ENCODE data around the gene PLLP.

Gene PLLP

DNA sequence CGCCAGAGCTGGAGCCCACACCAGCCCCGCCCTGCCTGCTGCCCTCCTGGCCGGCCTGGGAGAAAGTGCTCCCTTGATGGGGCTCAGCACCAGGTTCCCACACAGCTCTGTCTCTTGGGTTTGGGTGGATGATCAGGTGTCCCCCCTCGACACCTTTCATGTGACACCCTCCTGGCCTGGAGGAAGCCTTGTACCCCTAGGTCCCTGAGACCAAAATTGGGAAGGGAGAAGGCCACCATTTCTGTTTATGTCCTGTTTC is 19.4 kb upstream of the PLLP start:
- in situ Hi-C loops (cut with MboI; ENCODE audit: low sequenced_read_pairs) = loop anchor here (5.0 to 10.0 kb wide), 2 partner anchors 113 to 211 kb away; no protein-coding TSS in a partner anchor

DNA sequence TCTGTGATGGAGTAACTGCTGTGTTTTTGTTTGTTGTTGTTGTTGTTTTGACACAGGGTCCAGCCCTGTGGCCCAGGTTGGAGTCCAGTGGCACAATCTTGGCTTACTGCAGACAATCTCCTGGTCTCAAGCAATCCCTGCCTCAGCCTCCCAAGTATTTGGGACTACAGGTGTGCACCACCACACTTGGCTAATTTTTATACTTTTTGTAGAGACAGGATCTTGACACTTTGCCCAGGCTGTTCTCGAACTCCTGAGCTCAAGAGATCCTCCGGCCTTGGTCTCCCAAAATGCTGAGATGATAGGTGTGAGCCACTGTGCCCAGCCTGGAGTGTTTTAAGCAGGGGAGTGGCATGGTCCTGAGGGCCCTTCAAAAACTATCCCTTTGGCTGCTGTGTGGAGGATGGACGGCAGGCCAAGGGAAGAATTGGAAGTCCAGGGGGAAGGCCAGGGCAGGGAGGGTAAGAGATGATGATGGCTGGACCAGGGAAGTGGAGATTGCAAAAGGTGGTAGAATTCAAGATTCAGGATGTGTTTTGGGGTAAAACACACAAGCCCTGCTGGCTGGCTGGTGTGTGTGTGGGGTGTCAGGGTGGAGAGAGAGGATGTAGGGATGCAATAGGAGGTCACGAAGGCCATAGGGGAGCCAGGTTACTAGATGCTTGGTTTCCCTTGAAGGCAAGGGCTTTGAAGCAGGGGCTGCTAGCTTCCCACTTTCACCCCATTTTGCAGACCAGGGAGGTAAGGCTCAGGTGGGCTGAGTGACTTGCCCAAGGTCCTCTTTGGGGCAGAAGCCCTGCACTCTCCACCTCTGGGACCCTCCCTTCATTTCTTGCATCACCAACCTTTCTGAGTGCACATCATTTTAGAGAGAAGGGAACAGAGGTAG is 18.8 kb upstream of the PLLP start:
- in situ Hi-C loops (cut with MboI; ENCODE audit: low sequenced_read_pairs) = loop anchor here (5.0 to 10.0 kb wide), 2 partner anchors 114 to 212 kb away; no protein-coding TSS in a partner anchor

DNA sequence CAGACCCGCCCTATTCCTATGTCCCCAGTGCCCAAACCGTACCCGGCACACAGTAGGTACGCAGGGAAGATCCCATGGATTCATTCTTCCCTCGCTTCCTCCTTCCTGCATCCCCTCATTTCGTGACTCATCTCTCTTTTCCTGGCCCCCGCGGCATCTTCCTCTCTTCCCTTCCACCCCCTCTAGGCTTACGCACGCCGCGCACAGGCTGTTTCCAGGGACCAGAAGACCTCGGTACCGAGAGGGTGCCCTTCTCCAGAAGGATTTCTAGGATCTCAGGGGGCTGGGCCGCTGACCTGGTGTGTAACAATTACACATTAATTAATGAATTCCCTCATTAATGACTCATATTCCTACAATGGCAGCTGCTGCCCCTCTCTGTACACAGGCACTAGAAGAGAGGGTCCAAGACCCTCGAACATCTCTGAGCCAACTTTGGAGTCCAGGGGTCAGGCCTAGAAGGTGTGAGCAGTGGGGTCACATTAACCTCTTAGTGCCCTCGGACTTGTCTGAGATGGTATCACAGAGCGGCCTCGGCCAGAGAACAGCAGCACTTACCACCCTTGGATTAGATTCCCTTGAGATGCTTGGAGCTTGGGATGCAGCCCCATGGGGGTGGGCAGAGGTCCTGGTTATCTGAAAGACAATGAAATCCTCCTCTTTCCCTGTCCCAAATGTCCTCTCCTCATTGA is 16.8 kb upstream of the PLLP start:
- in situ Hi-C loops (cut with MboI; ENCODE audit: low sequenced_read_pairs) = loop anchor here (5.0 to 10.0 kb wide), 2 partner anchors 116 to 214 kb away; no protein-coding TSS in a partner anchor

DNA sequence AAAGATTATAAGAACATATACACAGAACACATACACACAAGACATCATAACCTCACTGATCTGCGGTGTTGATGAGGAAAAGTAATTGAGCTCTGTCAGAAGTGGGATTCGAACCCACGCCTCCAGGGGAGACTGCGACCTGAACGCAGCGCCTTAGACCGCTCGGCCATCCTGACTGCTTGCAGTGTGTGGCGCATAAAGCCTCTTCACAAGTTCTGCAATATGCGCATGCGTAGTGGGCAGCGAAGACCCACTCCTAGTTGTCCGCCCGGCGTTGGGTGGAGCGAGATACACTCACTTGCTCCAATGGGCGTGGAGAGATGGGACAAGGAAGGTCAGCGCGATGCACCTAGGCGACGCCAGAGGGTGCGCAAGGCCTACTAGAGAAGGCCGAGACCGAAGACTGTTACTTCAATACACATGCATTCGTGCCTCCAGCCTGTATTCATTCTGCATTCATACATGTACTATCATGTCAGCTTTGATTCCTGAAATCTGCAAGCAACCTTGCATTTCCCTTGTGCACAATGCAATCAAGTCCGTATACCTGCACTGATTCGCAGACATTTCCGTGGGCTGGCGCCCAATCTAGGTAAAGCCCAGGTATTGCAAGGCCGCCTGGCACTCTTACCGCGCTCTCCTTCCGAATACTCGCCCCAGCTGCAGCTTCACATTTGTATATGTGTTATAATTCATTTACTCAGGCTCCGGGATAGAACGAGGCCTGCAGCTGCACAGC is 16.1 kb upstream of the PLLP start:
- in situ Hi-C loops (cut with MboI; ENCODE audit: low sequenced_read_pairs) = loop anchor here (5.0 to 10.0 kb wide), 2 partner anchors 117 to 214 kb away; no protein-coding TSS in a partner anchor

DNA sequence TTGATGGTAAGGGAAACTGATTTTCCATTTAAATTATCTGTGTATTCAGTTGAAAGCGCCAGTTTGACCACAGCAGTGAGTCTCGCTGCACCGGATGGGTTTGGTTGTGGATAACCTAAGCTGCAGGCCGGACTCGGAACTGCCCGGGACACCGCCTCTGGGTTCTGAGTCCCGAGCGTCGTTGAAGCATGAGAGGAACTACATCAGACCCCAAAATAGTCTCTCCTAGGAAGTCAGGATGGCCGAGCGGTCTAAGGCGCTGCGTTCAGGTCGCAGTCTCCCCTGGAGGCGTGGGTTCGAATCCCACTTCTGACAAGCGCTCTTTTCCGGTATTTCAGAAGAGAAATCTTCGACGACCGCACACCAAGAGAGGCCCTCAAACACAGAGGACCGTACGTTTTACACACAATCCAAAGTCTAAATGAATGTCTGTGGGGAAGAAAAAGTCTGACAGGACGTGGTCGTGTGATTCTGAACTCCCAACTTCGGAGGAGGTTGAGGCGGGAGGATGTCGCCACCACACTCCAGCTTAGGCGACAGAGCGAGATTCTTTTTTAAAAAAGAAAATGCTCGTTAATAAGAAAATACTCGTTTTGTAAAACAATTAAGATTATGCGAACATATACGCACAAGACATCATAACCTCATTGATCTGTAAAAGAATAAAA is 15.4 kb upstream of the PLLP start:
- in situ Hi-C loops (cut with MboI; ENCODE audit: low sequenced_read_pairs) = loop anchor here (5.0 to 10.0 kb wide), 2 partner anchors 117 to 215 kb away; no protein-coding TSS in a partner anchor

DNA sequence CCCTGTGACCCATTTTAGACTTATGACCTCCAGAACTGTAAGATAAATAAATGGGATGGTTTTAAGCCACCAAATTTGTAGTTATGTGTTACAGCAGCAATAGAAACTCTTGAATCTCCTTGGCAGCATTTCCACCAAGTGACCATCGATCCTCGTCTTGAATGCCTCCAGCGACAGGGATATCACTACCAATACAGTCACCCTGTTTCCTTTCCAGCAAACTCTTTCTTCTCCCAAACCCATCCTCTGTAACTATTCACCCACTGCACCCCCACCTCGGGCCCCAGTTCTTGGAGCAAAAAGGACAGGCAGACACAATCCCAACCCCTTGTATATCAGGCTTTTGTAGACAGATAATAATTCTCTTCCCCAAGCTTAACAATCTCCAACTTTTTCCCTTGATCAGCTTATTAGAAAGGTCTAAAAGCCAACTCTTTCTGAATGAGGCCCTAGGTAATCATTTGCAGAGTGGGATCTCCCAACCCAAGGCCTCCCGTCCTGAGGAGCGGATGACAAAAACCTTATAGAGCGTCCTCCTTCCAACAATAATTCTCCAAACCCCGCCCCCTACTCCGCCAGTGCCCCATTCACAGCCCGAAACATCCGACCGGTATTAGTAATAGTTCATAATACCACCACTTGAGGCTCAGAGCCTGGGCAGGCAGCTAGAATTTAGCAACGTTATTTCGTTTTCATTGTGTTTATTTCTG is 14.7 kb upstream of the PLLP start:
- in situ Hi-C loops (cut with MboI; ENCODE audit: low sequenced_read_pairs) = no loop called here

DNA sequence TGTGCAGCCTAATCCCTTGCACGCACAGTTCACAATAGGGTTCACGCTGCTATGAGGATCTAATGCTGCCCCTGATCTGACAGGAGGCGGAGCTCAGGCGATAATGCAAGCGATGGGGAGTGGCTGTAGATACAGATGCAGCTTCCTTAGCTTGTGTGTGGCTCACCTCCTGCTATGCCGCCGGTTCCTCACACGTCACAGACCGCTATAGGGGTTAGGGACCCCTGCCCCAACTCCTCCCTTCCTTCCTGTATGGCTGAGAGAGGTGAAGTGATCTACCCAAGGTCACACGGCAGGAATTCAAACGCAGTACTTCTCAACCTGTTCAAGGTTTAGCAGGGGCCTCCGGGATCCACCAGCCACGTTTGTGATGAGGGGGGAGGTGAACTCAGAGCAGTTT is 13.4 kb upstream of the PLLP start:
- in situ Hi-C loops (cut with MboI; ENCODE audit: low sequenced_read_pairs) = no loop called here

DNA sequence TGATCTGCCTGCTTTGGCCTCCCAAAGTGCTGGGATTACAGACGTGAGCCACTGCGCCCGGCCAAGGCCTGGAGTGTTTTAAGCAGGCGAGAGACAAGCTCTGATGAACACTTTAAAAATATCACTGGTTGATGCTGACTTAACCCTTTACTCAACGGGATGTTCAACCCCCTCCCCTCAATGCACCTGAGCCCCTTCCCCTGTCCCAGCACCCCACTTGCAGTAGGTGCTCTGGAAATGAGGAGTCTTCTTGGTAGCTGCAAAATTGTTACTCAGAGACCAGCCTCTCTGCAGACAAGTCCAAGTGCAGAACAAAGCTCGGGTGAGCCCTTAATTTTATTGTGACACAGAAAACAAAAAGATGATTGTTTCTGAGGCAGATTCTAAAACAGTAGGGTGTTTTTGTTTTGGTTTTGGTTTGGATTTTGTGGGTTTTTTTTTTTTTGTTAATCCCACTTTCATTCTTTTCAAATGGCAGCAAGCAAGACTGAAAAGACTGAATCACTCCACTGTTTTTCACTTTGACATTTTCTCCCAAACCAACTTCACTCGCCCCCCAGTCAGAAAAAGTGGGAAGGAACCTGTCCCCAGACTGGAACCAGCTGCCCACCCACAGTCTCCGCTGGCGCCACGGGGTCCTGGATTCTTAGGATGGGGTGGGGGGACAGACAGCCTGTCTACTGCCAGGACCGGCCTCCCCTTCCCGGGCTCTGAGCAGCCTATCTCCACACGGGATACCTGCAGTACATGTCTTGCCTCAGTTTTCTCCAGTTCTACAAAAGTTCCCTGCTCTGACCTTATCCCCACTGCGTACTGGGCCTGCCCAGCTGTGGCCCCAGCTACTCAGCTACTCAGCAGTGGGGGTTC is 5.2 kb upstream of the PLLP start:
- in situ Hi-C loops (cut with MboI; ENCODE audit: low sequenced_read_pairs) = no loop called here

DNA sequence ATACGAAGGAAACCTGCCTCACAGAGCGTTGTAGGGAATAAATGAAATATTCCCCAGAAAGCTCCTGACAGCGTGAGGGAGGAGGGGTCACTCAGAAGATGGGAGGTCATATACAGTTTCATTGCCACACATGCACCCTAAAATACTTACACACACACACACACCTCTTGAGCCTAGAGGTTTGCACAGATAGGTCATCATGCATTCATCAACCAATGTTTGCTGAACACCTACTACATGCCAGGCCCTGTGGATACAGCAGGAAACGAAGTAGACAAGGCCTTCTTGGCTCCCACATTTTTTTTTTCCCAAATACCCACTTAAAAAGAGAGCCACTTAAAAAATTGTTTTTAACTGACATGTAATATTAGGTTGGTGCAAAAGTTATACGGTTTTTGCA is 907 bp upstream of the PLLP start:
- in situ Hi-C loops (cut with MboI; ENCODE audit: low sequenced_read_pairs) = no loop called here

DNA sequence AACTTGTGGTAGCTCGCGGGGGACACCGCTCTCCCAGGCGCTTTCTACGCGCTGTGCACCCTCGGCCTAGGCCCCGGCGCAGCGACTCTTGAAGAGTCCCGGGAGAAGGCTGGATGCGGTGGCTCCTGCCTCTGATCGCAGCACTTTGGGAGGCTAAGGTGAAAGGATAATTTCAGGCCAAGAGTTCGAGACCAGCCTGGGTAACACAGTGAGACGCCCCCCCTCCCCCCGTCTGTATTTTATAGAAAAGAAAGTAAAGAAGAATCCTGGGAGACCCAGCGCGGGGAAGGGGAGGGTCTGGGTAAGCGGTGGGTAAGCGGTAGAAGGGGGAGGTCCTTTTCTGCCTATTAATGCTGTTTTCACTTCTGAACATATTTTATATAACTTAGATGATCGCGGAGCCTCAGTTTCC is 486 bp upstream of the PLLP start:
- in situ Hi-C loops (cut with MboI; ENCODE audit: low sequenced_read_pairs) = no loop called here

DNA sequence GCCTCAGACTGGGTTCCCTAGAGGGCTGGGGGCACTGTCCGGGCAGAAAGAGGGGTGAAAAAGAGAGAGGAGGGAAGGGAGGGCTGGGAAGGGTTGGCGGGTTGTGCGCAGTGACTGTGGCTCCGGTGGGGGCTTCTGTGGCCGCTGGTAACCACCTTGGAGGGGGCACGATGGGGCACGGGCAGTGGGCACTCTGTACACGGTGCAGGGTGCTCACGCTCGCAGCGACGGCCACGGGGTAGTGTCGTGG is 588 bp downstream of the PLLP start:
- in situ Hi-C loops (cut with MboI; ENCODE audit: low sequenced_read_pairs) = no loop called here

DNA sequence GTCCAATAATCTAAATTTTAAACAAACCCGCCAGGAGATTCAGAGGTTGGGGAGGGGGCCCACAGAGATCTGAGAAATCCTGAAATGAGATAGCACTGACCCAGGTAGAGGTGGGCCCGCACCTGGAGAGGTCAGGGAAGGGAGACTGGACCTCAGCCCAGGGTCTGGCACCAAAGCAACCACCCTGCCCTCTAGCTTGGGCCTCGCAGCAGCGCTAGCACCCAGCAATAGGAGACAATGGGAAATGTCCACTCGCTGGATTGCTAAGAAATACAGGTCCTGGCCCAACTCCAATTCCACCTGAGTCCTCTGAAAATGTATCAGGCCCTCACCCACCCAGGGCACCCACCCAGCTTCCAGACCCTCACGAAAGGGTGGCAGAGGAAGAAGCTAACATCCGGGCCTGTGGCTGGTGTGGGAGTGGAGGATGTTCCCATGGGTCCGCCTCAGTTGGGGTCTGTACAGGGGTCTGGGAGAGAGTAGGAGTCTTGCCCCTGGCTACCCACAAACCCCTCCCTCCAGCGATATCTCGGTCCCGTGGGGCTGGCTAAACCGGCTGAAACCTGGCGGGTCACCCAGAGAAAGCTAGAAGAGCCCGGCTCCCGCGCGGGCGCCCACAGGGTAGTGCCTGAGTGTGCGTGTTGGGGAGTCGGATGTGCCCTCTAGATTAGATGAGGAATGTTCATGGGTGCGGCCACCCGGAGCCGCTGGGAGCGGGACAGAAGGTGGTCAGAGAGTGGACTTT is 1.1 kb downstream of the PLLP start:
- in situ Hi-C loops (cut with MboI; ENCODE audit: low sequenced_read_pairs) = no loop called here

DNA sequence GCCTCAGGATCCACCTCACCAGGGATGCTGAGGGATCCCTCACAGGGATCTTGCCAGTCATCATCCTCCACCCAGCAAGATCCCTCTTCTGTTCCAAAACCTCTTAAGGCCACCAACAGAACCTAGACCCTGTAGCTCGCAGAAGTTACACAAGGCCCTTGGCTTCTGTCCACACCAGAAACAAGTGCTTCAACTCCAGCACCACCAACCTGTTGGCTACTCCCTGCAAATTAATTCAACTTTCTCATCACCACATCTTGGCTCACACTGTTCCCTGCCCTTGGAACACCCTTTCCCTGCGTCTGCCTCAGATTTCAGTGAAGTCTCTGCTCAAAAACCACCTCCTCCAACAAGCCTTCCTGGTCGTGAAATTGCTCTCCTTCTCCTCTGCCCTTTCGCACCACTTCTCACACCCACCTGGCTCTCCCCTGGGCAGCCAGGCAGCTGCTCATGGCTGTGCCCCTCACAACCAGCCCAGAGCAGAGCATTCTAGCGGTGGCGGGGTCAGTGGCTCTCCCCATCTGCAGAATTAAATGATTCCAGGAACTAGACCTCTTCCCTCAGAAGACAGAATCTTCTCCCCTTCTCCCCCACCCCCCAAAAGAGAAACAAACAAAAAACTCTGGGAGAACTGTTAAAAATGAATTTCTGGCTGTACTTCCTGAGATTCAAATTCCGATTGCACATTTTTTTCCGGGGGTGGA is 1.8 kb downstream of the PLLP start:
- in situ Hi-C loops (cut with MboI; ENCODE audit: low sequenced_read_pairs) = no loop called here

DNA sequence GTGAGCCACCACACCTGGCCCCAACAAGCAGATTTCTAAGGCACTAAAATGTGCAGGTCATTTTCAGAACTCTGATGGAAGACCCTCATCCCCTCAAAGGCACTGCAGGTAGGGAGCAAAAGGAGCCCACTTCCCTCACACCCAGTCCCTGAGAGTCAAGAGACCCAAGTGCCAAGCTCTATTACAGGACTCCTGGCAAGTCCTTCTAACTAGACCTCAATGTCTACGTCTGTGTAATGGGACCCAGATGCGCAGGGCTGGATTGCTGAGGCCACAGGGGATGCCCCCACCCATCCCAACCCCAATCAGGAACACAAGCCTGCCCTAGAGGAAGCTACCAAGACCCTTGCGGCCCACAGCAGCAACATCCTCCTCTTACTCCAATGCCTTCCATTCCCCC is 2.7 kb downstream of the PLLP start:
- in situ Hi-C loops (cut with MboI; ENCODE audit: low sequenced_read_pairs) = no loop called here

DNA sequence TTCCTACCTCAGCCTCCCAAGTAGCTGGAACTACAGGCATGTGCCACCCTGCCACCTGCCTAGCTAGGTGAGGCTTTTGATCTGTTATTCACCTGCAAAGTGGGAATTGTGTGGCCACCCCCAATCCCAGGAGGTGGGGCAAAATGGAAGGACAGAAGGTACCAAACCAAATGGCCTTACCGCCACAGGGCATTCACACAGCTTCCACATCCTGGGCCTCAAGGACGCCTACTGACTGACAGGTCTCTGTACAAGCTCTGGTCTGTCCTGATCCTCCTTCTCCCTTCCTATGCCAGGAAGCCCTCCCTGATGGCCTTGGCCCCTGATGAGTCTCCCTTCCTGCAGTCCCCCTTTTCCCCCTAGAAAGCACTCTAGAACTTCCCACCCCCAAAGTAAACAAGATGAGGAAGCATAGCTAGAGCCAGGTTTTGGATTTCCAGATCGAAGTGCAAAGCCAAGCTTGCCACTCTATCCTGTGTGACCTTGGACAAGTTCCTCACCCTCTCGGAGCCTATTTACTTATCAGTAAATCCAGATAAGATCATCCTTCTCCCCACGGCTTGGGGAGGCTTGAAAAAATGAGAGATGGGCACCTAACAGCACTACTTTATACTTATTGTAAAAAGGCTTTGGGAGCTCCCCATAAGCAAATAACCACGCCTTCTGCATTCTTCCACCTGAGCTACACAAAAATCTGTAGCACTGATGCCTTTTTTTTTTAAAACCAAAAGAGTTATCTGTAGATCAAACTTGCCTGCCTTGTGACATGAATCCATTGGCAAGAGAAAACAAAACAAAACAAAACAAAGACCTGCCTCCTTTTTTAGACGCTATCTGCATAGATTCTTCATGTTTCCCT is 4.5 kb downstream of the PLLP start:
- in situ Hi-C loops (cut with MboI; ENCODE audit: low sequenced_read_pairs) = no loop called here

DNA sequence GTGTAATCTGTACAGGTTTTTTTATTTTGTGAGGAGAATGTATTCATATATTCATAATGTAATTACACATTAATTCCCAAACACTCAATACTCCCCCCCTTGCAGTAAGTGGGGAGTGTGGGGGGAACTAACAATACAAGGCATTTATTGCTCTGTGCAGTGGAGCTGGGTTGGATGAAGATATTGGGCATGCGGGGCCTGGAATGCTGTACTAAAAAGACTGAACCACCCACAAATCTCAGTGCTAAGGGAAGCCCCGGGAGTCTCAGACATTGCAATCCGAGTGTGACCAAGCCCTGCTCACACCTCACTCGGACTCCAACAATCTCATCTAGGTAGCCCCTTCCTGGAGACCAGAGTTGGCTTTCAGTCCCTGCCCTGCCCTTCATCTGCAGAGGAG is 6.0 kb downstream of the PLLP start:
- in situ Hi-C loops (cut with MboI; ENCODE audit: low sequenced_read_pairs) = no loop called here

DNA sequence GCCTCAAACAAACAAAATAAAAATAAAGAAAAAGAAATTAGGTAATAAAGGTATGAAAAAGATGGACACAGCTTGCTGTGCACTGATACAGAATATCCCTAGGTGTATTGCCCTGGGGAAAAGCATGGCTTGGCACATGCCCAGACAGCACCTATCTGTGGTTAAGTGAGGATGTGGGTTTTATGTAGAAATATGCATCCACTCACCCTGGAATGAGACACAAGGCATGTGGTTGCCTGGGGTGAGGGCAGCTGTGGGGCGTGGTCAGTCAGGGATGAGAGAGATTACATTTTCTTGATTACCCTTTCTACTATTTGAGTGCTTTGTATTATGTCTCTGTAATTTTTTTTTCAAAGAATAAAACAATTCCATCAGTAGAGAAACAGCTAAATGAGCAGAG is 6.9 kb downstream of the PLLP start:
- in situ Hi-C loops (cut with MboI; ENCODE audit: low sequenced_read_pairs) = no loop called here

DNA sequence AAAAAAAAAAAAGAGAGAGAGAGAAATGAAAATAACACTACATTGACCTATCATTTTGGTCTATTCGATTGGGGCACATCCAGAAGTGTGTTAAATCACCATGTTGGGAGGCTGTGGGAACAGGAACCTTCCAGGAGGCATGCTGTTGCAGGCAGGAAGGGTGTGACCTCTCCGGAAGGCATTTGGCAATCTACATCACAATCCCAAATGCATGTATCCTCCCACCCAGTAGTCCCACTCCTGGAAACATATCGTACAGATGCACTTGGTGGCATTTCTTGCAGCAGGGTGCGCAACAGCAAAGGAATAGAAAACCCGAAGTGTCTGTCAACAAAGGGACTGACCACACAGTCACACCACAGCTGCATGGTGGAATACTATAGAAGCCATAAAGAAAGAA is 7.9 kb downstream of the PLLP start:
- in situ Hi-C loops (cut with MboI; ENCODE audit: low sequenced_read_pairs) = no loop called here
